NK-92 treated with Interleukin-12 subunit alpha and Interleukin-12 subunit beta, amount 100 ng/mL, for 24 hours (cell line): ENCODE measurements around the gene TMEM184B.

Source experiments
- DNase-seq: peaks from one replicate; lab custom pipeline; 2025; lab: John Stamatoyannopoulos, UW

Gene TMEM184B

DNA sequence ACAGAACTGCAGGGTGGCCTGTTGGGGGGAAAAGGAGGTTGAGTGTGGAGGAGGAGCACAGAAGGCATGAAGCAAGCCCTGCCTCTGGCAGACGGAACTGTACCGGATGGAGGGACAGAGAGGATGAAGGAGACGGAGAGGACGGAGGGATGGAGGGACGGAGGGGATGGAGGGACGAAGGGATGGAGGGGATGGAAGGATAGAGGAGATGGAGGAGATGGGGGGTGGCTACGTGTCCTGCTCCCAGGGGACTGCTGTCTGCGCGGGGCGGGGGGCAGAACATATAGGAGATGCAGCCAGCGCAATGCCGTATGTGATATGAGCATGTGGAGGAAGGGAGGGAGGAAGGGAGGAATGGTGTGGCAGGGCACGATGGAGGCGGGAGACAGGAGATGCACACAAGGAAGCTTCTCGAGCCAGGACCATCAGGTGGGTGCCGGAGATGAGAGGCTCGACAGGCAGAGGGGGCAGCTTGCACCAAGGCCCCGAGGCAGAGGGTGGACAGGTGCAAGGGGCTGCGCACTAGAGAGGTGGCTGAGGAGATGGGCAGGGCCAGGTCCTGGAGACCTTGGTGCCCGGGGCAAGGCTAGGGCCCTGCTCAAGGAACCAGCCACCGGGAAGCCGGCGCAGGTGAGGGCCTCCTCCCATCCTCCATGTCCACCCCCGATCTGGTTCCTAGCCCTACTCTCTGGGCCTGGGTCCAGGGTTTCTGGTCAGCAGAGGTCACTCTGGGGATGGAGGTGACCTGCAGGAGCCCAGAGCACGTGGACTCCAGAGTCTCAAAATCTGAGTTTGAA, 45.8 kb downstream of the TMEM184B start:
- no peak for DNase-seq

DNA sequence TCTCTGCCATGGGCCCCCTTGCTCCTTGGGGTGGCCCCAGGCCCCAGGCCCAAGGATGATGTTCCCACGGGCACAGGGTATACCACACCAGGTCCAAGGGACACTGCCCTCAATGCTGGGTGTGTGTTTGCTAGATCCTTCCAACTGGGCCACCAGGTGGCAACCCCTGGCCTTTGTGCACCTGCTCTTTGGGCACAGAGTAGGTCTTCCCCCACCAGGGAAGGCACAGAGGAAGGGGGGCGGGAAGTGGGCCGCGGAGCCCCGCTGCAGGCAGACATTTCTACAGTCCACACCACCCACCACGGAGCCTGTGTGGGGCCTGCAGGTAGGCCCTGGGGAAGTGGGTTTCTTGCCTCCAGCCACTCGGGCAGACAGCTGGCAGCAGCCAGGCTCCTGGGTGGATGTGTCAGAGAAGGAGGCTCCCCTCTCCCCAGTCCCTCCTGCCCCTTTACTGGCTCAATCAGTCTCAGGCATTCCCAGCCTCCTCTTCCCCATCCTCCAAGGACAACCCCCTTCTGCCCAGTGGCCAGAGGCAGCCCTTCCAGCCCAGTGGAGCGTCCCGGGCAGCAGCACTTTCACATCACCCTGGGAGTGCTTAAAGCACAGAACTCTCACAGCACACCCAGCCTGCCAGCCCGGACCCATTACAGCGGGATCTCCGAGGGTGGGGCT, 49.4 kb downstream of the TMEM184B start:
- no peak for DNase-seq

DNA sequence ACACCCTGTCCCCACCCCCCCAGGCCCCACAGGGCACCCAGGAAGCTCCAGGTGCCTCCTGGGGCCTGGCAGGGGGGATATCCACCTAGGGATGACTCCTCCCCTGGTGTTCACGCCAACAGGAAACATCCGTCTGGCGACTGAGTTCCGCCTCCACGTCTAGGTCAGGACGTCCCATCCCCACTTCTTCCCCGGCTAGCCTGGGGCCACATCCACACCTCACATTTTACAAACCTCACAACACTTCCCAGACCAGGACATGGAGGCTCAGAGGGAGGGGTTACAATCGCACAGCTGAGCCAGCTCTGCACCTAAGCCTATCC, 50.1 kb downstream of the TMEM184B start:
- DNase-seq: no peak

DNA sequence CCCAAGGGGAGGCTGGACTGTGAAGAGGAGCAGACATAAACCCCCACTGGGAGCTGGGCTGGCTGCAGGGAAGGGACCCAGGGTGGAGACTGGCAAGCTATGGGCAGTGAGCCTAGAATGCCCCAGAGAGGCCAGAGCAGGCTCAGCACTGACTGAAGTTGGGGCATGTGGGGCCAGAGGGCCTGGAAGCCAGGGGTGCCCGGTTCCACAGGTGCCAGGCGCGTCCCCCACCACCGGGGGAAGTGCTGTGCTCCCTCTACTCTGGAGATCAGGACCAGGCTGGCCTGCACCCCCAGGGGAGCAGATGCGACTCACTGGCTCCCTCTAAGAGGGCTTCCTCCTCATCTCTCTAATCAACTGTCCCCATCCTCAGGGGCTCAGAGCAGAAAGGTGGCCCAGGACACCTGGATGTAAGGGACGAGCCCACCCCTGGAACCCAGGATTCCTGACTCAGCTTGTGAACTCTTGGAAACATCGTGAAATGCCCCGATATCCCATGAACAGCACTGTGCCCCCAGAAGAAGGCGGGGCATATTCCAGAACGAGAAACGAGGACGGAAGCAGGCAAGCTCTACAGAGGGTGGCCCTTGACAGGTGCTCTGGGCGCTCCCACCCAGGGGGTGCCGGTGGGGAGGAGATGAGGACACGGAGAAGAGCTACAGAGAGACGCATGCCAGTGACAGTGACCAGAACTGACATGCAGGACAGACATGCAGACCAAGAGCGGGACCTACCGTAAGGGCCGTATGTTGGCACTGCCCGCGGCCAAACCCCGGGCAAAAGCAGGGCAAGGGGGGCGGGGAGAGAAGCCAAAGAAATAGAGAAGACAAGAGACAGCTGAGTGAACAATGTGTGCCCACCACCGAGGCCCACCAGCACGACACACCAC, 50.7 kb downstream of the TMEM184B start:
- DNase-seq: no peak

DNA sequence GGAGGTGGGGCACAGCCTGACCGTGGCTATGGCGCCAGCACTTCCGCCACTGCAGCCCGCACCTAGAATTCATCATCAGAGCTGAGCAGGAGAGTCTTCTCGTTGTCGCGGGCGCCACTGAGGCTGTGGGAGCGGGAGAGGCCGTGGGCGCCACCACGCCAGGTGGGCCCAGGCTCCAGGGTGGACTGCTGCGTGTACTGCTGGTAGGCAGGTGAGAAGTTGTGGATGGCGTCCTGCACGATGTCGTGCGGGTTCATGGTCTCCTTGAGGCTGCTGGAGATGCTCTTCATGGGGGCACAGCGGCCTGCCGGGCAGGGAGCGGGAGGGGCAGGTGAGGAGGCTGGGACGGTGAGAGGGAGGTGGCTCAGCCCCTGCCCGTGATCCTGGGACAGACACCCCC, 51.4 kb downstream of the TMEM184B start:
- no peak for DNase-seq

DNA sequence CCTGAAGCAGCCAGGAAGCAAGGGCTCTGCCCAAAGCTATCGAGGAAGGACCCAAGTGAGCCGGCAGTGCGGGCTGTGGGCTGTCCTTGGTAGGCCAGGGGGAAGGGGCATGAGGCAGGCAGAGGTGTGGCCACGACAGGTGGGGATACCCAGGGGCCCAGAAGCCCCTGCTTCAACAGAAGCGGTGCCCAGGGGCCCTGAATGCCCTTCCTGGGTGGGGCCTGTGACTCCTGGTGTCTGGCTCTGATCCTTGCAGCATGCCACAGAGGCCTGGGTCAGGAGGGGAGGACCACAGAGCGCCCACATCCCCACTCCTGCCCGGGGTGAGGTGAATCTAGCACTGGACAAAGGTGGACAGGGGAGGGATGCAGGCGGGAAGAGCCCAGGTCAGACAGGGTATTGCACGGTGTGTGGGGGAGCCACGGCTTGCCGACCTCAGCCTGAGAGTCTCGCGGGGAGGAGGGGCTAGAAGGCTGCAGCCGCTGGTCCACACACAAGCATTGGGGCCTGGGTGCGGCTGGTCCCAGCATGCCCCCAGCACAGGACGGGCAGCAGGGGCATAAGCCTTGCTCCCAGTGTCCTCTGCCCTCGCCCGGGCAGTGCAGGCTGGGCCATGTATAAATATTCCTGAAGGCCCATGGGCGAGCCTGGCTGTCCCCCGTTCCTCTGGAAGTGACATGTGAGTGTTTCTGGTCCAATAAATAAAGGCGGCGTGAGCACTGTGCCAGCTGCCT, 52.0 kb downstream of the TMEM184B start:
- no peak for DNase-seq

DNA sequence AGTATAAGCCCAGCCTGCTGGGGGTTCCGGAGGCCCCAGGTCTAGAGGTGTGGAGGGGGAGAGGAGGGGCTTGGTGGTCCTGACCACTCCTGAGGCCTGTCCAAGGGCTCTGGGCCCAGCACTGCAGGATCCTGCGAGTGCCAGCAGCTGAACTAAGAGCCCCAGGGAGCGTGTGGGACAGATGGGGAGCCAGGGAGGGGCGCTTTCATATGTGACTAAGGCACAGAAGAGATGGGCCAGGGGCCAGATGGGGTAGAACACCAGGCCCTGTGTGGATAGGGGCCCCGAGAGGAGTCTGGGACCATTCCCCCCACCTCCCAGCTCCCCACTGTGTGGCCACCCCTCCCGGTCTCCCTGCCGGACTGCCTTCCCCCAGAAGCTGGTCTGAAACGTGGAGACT, 52.6 kb downstream of the TMEM184B start:
- no peak for DNase-seq

DNA sequence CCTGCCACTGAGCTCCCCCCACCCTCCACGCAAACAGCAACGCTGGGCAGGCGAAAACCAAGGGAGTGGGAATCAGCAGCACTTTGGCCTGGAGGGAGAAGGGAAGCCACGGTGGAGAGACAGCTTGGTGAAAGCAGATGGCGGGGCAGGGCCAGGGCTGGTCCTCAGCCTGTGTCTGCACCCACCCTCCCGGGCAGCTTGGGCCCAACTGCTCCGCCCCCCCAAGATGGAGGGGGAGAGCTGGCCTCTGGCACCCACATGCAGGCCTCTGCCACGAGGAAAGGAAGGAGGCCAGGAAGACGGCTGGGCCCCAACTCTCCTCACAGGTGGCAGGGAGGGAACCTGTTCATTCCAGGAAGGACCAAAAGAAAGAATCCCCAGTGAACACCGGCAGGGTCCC, 53.2 kb downstream of the TMEM184B start:
- no peak for DNase-seq

DNA sequence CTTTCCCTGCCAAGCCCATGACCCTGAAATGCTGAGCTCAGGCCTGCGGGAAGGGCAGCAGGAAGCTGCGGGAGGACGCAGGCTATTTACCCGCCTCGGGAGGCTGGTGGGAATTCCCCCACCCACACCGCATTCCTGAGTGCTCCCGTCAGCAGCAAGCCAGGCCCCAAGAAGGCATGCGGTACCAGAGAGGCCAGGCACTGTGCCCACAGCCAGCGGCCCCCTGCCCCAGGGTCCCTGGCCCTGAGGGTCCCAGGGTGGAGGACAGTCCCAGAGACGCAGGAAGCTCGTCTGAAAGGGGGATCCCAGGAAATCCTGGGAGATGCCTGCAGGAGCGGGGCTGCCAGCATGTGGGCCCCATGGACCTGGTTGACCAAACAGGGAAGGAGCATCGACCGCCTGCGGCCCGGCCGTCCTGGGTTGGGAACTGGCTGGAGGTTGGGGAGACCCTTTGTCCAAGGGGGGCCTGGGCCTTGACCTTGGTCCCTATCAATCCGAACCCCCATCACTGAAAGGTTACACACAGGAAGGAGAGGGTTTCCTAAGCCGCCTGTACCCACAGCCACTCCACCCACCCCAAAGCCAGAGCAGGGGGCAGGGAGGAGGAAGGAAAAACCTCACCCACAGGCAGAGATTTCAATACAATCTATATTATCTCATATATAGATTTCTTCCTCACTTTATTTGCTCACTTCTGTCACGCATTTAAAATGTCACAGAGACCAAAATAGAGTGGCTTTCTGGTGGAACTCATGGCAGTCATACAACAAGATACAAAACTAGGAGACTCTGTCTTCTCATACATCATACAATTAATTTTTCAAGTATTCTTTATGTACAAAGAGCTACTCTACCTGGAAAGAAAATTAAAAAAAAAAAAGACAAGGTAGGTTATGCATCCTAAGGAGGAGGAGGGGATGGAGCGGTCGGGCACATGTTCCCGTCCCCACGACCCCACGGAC, 53.9 kb downstream of the TMEM184B start:
- DNase-seq: no peak

DNA sequence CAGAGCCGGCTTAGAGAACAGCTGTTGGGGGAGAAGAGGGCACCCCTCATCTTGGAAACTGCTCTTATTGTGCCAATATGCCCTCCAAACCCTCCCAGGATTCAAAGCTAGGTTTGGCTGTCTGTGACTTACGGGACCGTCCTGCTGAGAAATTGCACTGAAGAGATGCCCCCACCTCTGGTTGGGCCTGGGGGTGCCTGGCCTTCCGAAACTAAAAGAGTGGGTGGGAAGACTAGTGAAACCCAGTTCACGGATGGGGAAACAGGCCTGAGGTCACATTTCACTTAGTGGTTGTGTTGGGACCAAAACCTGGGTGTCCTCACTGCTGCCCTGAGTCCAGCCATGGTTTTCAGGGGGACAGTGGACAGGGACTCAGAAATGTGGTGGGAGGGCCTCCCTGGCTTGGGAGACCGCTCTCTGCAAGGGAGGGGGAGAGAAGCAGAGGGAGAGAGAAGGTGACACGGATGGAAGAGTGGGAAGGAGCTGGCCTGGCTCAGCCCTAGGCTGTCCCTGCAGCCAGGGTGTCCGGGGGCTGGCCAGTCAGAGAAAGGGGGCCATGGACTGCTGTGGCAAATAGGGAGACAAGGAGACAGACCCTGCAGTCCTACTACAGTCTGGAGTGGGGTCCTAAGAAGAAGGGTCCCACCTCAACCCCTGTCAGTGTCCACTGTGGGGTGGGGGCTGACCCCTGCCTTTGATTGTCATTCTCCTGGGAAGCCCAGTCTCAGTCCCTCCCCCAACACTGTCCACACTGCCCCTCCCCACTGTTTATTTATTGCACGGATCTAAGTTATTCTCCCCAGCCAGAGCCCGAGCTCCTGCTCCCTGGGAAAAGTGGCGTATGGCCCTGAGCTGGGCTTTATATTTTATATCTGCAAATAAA, 57.4 kb downstream of the TMEM184B start:
- DNase-seq: no peak

DNA sequence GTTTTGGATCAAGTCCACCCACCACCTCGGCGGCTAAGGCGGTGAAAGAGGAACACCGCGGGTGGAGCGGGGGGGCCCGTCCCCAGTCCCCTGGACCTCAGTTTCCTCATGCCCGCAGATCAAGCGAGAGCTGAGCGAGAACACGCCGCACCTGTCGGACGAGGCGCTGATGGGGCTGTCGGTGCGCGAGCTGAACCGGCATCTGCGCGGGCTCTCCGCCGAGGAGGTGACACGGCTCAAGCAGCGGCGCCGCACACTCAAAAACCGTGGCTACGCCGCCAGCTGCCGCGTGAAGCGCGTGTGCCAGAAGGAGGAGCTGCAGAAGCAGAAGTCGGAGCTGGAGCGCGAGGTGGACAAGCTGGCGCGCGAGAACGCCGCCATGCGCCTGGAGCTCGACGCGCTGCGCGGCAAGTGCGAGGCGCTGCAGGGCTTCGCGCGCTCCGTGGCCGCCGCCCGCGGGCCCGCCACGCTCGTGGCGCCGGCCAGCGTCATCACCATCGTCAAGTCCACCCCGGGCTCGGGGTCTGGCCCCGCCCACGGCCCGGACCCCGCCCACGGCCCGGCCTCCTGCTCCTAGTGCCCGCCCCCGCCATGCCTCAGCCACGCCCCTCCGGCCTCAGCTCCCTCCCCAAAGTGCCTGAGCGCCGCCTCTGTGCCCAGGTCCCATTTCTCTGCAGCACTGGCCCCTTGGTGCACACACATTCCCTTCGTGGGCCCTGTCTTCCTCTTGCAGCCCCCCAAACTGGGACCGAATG, 58.3 kb downstream of the TMEM184B start:
- DNase-seq: no peak

DNA sequence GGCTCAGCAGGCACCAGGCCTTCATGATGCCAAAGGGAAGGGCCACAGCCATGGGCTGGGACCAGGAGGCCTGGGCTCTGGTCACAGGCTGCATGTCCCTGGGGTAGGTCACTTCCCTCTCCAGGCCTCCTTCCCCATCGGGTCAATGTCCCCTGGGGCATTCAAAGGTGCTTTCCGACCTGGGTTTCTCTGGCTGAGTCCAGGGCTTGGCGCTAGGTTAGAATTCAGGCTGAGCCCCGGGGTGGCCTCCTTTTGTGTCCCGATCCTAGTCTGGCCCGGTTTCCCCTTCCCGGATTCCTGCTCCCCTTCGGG, 58.9 kb downstream of the TMEM184B start:
- no peak for DNase-seq

DNA sequence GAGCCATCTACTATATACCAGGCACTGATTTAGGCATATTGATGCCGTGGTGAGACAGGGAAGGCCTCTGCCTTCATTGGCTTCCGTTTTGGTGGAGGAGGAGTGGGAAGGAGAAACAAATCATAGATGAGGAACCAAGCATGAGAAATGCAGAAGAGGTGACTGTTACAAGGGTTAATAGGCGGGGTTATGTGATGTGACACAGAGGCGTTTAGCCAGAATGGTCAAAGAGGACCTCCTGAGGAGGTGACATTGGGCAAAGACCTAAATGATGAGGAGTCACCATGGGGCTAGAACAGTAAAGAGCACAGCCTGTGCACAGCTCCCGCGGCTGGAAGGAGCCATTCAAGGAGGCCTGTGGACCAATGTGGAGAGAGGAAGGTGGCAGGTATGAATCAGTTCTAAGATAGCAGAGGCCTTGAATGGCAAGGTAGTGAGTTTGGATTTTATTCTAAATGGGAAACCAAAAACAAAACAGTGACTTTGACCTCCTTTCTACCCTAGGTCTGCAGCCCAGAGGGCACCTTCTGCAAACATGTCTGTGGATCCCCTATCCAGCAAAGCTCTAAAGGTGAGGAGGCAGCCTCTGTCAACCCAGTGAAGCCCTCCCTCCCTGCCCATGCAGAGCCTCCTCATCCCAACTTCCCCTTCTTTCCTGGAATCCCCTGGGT, 59.4 kb downstream of the TMEM184B start:
- DNase-seq: no peak

DNA sequence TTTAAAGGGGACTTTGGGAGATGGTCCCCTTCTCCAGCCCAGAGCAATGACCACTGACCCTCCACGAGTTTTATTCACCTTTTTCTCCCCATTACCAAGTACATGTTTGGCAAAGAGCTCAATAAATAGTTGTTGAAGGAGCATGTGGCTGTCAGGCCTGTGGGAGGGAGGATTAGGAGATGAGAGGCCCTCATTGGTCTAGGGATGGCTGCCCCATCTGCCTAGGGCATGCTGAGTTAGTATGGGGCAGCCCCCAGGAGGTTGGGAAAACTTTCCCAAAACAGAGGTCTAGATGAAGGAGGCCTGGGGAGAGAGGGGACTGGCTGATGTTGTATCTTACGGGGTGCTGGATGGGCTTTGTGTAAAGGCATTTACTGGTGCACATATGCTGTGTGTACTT, 60.4 kb downstream of the TMEM184B start:
- DNase-seq: no peak

DNA sequence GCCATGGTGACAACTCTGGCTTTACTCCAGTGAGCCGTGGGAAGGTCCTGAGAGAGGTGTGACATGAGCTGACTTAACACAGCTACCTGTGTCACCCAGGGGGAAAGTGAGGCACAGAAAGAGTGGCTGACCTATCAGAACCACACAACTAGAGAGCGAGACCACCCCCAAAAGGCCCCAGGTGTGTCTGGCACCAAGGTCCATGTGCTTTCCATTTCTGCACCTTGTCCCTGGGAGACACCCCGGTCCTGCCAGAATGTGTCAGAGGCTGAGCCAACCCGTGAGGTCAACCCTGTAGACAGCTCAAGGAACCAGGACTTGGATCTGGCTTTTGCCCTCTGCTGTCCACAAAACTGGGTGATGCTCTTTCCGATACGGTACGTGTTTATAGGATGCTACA, 61.3 kb downstream of the TMEM184B start:
- no peak for DNase-seq

DNA sequence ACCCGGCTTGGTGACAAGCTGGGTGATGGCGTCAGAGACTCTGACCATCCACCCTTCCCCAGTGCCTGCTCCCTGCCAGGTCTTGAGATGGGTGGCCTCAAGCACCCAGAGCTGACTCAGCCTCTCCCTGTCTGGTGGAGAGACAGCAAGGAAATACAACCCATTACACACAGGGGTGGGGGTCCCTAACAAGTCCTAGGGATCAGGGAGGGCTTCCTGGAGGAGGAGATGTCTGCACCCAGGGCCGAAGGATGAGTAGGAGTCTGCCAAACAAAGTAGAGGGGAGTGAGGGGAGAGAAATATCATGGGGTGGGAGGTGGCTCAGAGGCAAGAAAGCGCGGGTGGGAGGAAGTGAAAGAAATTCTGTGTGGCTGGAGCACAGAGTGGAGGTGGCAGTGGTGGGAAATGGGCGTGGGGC, 64.2 kb downstream of the TMEM184B start:
- DNase-seq: no peak

DNA sequence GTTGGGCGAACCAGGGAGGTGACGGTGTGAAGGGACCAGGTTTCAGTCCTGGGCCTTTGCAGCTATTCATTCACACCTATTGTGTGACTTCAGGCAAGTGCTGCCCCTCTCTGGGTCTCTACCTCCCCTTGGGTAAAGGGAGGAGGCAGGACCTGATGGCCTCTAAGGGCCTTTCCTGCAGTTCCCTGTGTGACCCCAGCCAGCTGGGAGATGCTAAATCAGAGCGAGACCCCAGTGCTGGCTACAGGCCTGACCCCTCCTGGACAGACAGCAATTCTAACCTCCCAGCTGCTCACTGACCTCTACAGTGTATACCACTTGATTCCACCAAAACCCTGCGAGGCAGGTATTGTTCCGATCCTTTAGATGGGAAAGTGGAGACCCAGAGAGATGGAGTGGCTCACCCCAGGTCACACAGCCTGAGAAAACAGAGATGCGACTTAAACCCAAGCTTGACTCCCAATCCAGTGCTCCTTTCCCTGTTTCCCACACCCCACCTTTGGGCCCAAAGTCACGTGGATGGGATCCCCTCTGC, 64.8 kb downstream of the TMEM184B start:
- no peak for DNase-seq

DNA sequence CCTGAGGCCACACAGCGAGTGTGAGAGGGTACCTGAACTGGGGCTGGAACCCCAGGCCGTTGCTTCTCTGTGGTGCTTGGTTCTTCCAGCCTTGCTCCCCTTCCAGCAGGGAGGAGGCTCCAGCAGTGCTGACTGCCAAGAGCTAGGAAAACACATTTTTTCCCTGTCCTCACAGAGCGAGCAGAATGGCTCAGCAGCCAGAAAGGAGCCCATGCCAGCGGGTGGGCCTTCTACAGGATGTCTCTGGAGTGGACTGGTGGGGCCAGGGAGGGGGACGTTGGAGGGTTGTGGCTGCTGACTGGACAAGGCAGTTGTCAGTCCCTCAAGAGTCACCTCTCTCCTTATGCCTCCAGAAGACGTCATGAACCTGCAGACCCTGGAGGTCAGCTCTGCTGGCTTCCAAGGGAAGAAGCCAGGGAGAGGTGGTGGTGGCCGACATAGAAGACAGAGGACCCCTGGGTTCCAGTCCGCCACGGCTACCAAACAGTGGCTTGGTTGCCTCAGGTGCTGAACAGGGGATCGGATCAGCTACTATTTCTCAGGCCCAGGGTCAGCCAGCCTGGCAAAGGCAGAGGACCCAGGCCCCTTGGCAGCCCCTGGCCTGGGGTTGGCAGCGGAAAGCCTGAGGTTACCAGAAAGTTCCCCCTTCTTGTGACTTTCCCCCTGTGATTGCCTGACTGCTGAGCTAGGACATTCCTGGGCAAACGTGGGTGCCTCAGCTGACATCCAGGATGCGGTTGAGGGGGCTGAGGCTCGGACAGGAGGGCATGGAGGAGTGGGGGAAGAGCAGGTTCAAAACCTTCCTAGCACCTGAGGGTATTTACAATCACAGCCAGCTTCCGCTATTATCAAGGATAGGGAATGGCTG, 67.3 kb downstream of the TMEM184B start:
- no peak for DNase-seq
